MM.1S (cell line): Measurements from ENCODE around the gene NXPH4.

ENCODE experiments used
- EZH2phosphoT487 ChIP-seq: fragments of 300-600 bp; sonication (generic); IDR thresholded peaks from 2 replicates; pipeline ENCODE4 v1.6.1; 2018; ENCODE audit warnings: antibody characterized with exemption, low read length
- TF ChIP-seq, protein P1 (sequence below): fragments of 300-600 bp; sonication (generic); IDR thresholded peaks from 2 replicates; pipeline ENCODE4 v1.5.1; 2016; ENCODE audit warnings: antibody characterized with exemption, low read length, mixed read lengths

DNA sequence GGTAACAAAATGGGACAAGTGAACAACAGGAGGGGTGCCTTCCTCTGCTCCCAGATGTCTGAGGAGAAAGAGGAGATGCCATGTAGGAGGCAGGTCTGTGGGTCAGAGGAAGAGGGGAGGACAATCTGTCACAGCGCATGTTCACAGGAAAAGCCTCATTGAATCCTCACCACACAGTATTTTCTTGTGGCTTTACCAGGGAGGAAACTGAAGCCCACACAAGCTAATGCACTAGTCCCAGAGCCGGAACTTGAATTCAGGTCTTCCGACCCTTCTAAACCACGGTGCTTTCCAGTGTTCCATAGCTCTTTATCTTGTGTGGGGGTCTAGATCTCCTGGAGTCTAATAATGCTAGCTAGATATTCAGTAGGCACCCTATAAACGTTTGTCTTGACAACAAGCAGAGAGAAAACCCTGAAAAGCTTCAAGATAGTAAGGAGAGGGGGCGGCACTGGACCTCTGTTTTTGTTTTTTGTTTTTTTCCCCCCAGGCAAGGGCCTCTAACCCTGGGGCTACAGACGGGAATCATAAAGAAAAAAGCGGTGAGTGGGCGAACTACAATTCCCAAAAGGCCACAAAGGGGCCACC, 12.5 kb downstream of the NXPH4 start:
- TF ChIP-seq, protein P1, sequence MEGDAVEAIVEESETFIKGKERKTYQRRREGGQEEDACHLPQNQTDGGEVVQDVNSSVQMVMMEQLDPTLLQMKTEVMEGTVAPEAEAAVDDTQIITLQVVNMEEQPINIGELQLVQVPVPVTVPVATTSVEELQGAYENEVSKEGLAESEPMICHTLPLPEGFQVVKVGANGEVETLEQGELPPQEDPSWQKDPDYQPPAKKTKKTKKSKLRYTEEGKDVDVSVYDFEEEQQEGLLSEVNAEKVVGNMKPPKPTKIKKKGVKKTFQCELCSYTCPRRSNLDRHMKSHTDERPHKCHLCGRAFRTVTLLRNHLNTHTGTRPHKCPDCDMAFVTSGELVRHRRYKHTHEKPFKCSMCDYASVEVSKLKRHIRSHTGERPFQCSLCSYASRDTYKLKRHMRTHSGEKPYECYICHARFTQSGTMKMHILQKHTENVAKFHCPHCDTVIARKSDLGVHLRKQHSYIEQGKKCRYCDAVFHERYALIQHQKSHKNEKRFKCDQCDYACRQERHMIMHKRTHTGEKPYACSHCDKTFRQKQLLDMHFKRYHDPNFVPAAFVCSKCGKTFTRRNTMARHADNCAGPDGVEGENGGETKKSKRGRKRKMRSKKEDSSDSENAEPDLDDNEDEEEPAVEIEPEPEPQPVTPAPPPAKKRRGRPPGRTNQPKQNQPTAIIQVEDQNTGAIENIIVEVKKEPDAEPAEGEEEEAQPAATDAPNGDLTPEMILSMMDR, result no peak
- no peak for TF ChIP-seq EZH2phosphoT487
